ENCODE results near the gene ARID5B. TPM values are rescaled to one million over a fixed set of nuclear protein-coding genes. Genes with fewer than 3 reads are reported as not detected.

ARID5B gene
- total and polyA plus RNA-seq, 2 of the 4 experiments (the other 2 are of a cell fraction), result 41.0 to 125 TPM

DNA sequence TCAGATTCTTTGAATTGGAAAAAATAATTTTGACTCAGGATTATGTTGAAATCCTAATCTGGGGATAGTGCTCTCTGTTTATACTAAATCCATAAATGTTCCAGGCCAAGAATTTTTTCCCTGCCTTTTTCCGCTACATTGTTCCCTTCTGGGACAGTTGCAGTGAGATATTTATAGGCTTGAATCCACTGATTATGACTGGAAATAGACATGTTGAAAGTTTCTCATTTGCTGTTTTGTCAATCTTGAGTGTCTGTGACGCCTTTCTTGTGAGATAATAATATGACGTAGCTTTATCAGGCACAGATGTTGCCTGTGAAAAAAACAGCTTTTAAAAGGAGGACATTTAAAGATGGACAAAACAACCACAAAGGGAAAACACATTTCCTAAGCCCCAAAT is 155.9 kb downstream of the ARID5B start:
- Histone ChIP-seq H2BK15ac (ENCODE audit: low read depth, low read length) (no peak overlapping the region), H3K14ac (replicated peaks; ENCODE audit: low read depth, low read length) (no peak overlapping the region), H3K27me3 (ENCODE audit: control insufficient read depth, insufficient read depth, low read length) (no peaks in the 10 kb centered on the region), H3K4me2 (ENCODE audit: low read depth, low read length) (peak overlapping the region; percentile 100), H3K4me3 (ENCODE audit: insufficient read depth, low read depth, low read length) (0 out of 2 replicates have a peak overlapping the region, but pooled peaks have one; percentile 8), H3K9ac (ENCODE audit: low read depth, low read length) (peak overlapping the region; percentile 29; the same call in 1 of the 2 replicates), H3K4ac (ENCODE audit: low read depth, low read length) (no peak overlapping the region), H3K4me1 (ENCODE audit: control insufficient read depth, insufficient read depth, low read length) (peaks cover 28% of the 10 kb centered on the region), H4K91ac (ENCODE audit: insufficient read depth, low read depth, low read length) (no peak overlapping the region), H4K5ac (ENCODE audit: low read depth, low read length) (no peak overlapping the region), H4K20me1 (ENCODE audit: insufficient read depth, low read length) (peaks cover 82% of the 10 kb centered on the region), H2BK20ac (ENCODE audit: low read depth, low read length) (no peak overlapping the region), H2BK5ac (ENCODE audit: low read depth, low read length, poor library complexity, severe bottlenecking) (peak overlapping the region; percentile 69), H2AK9ac (replicated peaks; ENCODE audit: low read depth, low read length, poor library complexity) (no peak overlapping the region), H2AFZ (replicated peaks; ENCODE audit: low read length, poor library complexity) (no peak overlapping the region), H3K23ac (ENCODE audit: low read depth, low read length) (peak overlapping the region; percentile 52; the same call in 1 of the 2 replicates), H3K9me3 (ENCODE audit: control insufficient read depth, insufficient read depth, low read length) (no peaks in the 10 kb centered on the region), H4K8ac (ENCODE audit: low read depth in 2 of 2, low read length in 2 of 2) (no peak overlapping the region), H3K27ac (ENCODE audit: insufficient read depth, low read length) (peak overlapping the region; percentile 54; the same call in 1 of the 2 replicates), H3K56ac (ENCODE audit: extremely low read depth, insufficient read depth, low read length) (no peak overlapping the region), H3K18ac (ENCODE audit: low read depth, low read length) (peak overlapping the region; percentile 32; the same call in 1 of the 2 replicates), H2AK5ac (ENCODE audit: low read depth, low read length) (no peak overlapping the region), H3K9me1 (ENCODE audit: insufficient read depth, low read length) (peaks cover 24% of the 10 kb centered on the region), H3K36me3 (ENCODE audit: control insufficient read depth, insufficient read depth, low read length) (peaks cover 89% of the 10 kb centered on the region), H2BK120ac (ENCODE audit: low read depth, low read length) (no peak overlapping the region), H3K79me1 (ENCODE audit: low read depth in 1 of 2, low read length in 2 of 2) (peaks cover 9 to 80% of the 10 kb centered on the region in 2 experiments)
- DNase-seq, result no peak
- ChIA-PET POLR2A (ENCODE audit: unreplicated experiment) (no interaction called here), CTCF (interaction anchor here (0.6 kb wide), 1 partner anchor 109 kb away, joined by 3 read pairs; no protein-coding TSS in a partner anchor)
- dilution Hi-C loops (cut with HindIII; ENCODE audit: low sequenced_read_pairs, unreplicated experiment) (no loop called here), in situ Hi-C loops (cut with MboI; ENCODE audit: low sequenced_read_pairs) (no loop called here), intact Hi-C loops (cut with micrococcal nuclease) (loop anchor here (10.0 kb wide), 2 partner anchors 303 to 1243 kb away; no protein-coding TSS in a partner anchor)
- no peak for ATAC-seq (ENCODE audit: low read depth)
- TF ChIP-seq POLR2A (IDR thresholded peaks at IDR 0.05; ENCODE audit: low read depth, low read length), result no peak
- TF ChIP-seq RFX5 (IDR thresholded peaks at IDR 0.05; ENCODE audit: low read depth, low read length), result no peak
- no peak for TF ChIP-seq BHLHE40 (IDR thresholded peaks at IDR 0.05; ENCODE audit: low read depth, low read length)
- no peak for TF ChIP-seq MXI1 (IDR thresholded peaks at IDR 0.05; ENCODE audit: borderline replicate concordance, low read depth, low read length)
- no peak for TF ChIP-seq RAD21 (IDR thresholded peaks at IDR 0.05; ENCODE audit: low read length)
- no peak for TF ChIP-seq CHD1 (IDR thresholded peaks at IDR 0.05; ENCODE audit: low read depth, low read length)
- no peak for TF ChIP-seq CTCF (conservative IDR thresholded peaks at IDR 0.05; ENCODE audit: low read depth, low read length)
- no peak for TF ChIP-seq USF2 (IDR thresholded peaks at IDR 0.05; ENCODE audit: low read depth, low read length)
- TF ChIP-seq RCOR1 (IDR thresholded peaks at IDR 0.05; ENCODE audit: insufficient replicate concordance, low read length), result no peak
- TF ChIP-seq FOS (IDR thresholded peaks at IDR 0.05; ENCODE audit: low read depth, low read length), result no peak
- TF ChIP-seq, protein P1, sequence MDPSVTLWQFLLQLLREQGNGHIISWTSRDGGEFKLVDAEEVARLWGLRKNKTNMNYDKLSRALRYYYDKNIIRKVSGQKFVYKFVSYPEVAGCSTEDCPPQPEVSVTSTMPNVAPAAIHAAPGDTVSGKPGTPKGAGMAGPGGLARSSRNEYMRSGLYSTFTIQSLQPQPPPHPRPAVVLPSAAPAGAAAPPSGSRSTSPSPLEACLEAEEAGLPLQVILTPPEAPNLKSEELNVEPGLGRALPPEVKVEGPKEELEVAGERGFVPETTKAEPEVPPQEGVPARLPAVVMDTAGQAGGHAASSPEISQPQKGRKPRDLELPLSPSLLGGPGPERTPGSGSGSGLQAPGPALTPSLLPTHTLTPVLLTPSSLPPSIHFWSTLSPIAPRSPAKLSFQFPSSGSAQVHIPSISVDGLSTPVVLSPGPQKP (IDR thresholded peaks at IDR 0.05; ENCODE audit: borderline replicate concordance, low read depth, low read length), result no peak
- BruUV-seq (replicated peaks), result no TSS peak
- no CpG with 5 or more reads among the region's 3 CpGs for WGBS, 2 experiments (ENCODE audit: extremely low coverage in 2 of 2, insufficient read length in 1 of 2)
